ENCODE measurements around the gene C10orf67. TPM values are rescaled to one million over a fixed set of nuclear protein-coding genes. Genes with fewer than 3 reads are reported as not detected.

The C10orf67 gene
- total and polyA plus RNA-seq, 9 of the 15 experiments (the other 6 are each of a cell fraction or from before 2014, with no cell fraction given): not detected

GRCh38 chr10:23371073-23371472 lies 26.5 kb upstream of the C10orf67 start:
- CTCF ChIA-PET (ENCODE audit: low intra/inter-chr PET ratio): no interaction called here

DNA sequence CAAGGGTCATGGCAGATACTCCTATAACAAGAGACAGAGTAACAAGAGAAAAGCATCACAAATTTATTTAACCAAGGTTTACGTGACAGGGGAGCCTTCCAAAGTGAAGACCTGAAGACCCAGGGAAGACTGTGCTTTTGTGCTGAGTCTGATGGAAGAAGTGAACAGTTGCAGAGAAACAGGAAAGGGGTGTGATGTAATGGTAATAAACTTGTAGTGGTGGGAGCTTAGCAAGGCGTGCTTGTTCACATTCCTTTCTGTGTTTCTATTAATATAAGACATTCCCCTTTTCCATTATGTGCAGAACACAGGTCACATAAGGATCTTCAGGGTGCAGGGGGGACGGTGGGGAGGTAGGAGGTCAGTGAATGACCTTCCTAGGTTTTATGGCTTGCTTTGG lies 25.5 kb upstream of the C10orf67 start:
- Histone ChIP-seq H3K9me1 (ENCODE audit: control insufficient read depth, insufficient read depth, low read length) (no peaks in the 10 kb centered on the region), H3K79me2 (ENCODE audit: control insufficient read depth, insufficient read depth, low read length) (no peaks in the 10 kb centered on the region), H3K9ac (ENCODE audit: insufficient read depth in 1 of 2, low read depth in 2 of 2, low read length in 2 of 2) (no peak overlapping the region), H3K27me3 (ENCODE audit: control insufficient read depth in 2 of 2, insufficient read depth in 2 of 2, low read length in 2 of 2) (no peaks in the 10 kb centered on the region), H3K27ac (ENCODE audit: extremely low read depth, low read depth, low read length) (no peak overlapping the region), H2AFZ (ENCODE audit: low read depth, low read length) (no peak overlapping the region), H3K4me1 (replicated peaks in 1 of 2; ENCODE audit: control insufficient read depth in 2 of 2, insufficient read depth in 2 of 2, low read length in 2 of 2) (no peaks in the 10 kb centered on the region), H3K4me3 (no peak overlapping the region), H3K36me3 (ENCODE audit: control insufficient read depth, insufficient read depth, low read length) (no peaks in the 10 kb centered on the region), H3K9me3 (replicated peaks; ENCODE audit: control insufficient read depth, insufficient read depth, low read depth, low read length) (no peaks in the 10 kb centered on the region), H4K20me1 (replicated peaks; ENCODE audit: control insufficient read depth, insufficient read depth, low read length) (no peaks in the 10 kb centered on the region), H3K4me2 (ENCODE audit: insufficient read depth, low read length) (no peak overlapping the region)
- in situ Hi-C loops (cut with MboI): no loop called here
- FAIRE-seq (no peak), DNase-seq (ENCODE audit: extremely low read depth in 1 of 4, low spot score in 3 of 4) (no peak), ATAC-seq (no peak)
- no TSS peak for BruUV-seq (replicated peaks)
- 0% methylated on average over 3 of the region's 3 CpGs for WGBS (ENCODE audit: insufficient coverage, low coverage, missing lambda C conversion rate)
- ChIA-PET POLR2A (no interaction called here), CTCF (ENCODE audit: low intra/inter-chr PET ratio) (no interaction called here)
- intact Hi-C loops (cut with micrococcal nuclease): no loop called here
- TF ChIP-seq TBP (optimal IDR thresholded peaks at IDR 0.05; ENCODE audit: low read depth, low read length) (no peak), POU5F1 (IDR thresholded peaks at IDR 0.05; ENCODE audit: borderline replicate concordance, low read depth, low read length, partially characterized antibody) (no peak)

More at GRCh38 chr10:23371073-23371472, 26.5 kb upstream of the C10orf67 start:
- intact Hi-C loops (cut with micrococcal nuclease): no loop called here
- Histone ChIP-seq H3K4me3 (no peak overlapping the region), H3K9ac (ENCODE audit: insufficient read depth in 1 of 2, low read depth in 2 of 2, low read length in 2 of 2) (no peak overlapping the region), H3K4me2 (ENCODE audit: insufficient read depth, low read length) (no peak overlapping the region), H3K27ac (ENCODE audit: extremely low read depth, low read depth, low read length) (no peak overlapping the region), H3K27me3 (ENCODE audit: control insufficient read depth in 2 of 2, insufficient read depth in 2 of 2, low read length in 2 of 2) (no peaks in the 10 kb centered on the region), H3K9me3 (replicated peaks; ENCODE audit: control insufficient read depth, insufficient read depth, low read depth, low read length) (no peaks in the 10 kb centered on the region), H4K20me1 (replicated peaks; ENCODE audit: control insufficient read depth, insufficient read depth, low read length) (no peaks in the 10 kb centered on the region), H3K79me2 (ENCODE audit: control insufficient read depth, insufficient read depth, low read length) (no peaks in the 10 kb centered on the region), H3K36me3 (ENCODE audit: control insufficient read depth, insufficient read depth, low read length) (no peaks in the 10 kb centered on the region), H2AFZ (ENCODE audit: low read depth, low read length) (no peak overlapping the region), H3K4me1 (replicated peaks in 1 of 2; ENCODE audit: control insufficient read depth in 2 of 2, insufficient read depth in 2 of 2, low read length in 2 of 2) (no peaks in the 10 kb centered on the region), H3K9me1 (ENCODE audit: control insufficient read depth, insufficient read depth, low read length) (no peaks in the 10 kb centered on the region)
- in situ Hi-C loops (cut with MboI): no loop called here
- no TSS peak for BruUV-seq (replicated peaks)
- WGBS (ENCODE audit: insufficient coverage, low coverage, missing lambda C conversion rate): 0% methylated on average over 1 of the region's 1 CpG
- TF ChIP-seq NRF1 (conservative IDR thresholded peaks at IDR 0.05 in 1 of 2, IDR thresholded peaks at IDR 0.05 in 1 of 2): no peak
- TF ChIP-seq FOXJ2 (tag; IDR thresholded peaks at IDR 0.05): no peak
- no peak for TF ChIP-seq ZNF146 (CRISPR knock-in tag; IDR thresholded peaks at IDR 0.05; ENCODE audit: unreplicated experiment)
- TF ChIP-seq ZNF263 (CRISPR knock-in tag; IDR thresholded peaks at IDR 0.05; ENCODE audit: borderline replicate concordance): no peak
- TF ChIP-seq ZNF696 (CRISPR knock-in tag; conservative IDR thresholded peaks at IDR 0.05): no peak
- no peak for TF ChIP-seq NFIX (CRISPR knock-in tag; IDR thresholded peaks at IDR 0.05; ENCODE audit: low read depth)
- no peak for TF ChIP-seq MIER1 (IDR thresholded peaks at IDR 0.05; ENCODE audit: low read depth)
- no peak for TF ChIP-seq LARP7 (IDR thresholded peaks at IDR 0.05)
- no peak for TF ChIP-seq HOXB6 (CRISPR knock-in tag; IDR thresholded peaks at IDR 0.05; ENCODE audit: borderline replicate concordance)
- TF ChIP-seq, protein P1, sequence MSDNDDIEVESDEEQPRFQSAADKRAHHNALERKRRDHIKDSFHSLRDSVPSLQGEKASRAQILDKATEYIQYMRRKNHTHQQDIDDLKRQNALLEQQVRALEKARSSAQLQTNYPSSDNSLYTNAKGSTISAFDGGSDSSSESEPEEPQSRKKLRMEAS (CRISPR knock-in tag; IDR thresholded peaks at IDR 0.05): no peak
- no peak for DNase-seq (ENCODE audit: extremely low read depth in 1 of 4, low spot score in 3 of 4)
- no peak for ATAC-seq
- POLR2A ChIA-PET: no interaction called here
- FAIRE-seq: no peak

Data from K562 (cell line).